Measurements from ENCODE around the gene KCNJ10. TPM values are rescaled to one million over a fixed set of nuclear protein-coding genes. Genes with fewer than 3 reads are reported as not detected.

Gene KCNJ10
- total and polyA plus RNA-seq, 2 of the 13 experiments (the other 11 are each of a cell fraction or from before 2014, with no cell fraction given): 4.4 to 10.3 TPM

DNA sequence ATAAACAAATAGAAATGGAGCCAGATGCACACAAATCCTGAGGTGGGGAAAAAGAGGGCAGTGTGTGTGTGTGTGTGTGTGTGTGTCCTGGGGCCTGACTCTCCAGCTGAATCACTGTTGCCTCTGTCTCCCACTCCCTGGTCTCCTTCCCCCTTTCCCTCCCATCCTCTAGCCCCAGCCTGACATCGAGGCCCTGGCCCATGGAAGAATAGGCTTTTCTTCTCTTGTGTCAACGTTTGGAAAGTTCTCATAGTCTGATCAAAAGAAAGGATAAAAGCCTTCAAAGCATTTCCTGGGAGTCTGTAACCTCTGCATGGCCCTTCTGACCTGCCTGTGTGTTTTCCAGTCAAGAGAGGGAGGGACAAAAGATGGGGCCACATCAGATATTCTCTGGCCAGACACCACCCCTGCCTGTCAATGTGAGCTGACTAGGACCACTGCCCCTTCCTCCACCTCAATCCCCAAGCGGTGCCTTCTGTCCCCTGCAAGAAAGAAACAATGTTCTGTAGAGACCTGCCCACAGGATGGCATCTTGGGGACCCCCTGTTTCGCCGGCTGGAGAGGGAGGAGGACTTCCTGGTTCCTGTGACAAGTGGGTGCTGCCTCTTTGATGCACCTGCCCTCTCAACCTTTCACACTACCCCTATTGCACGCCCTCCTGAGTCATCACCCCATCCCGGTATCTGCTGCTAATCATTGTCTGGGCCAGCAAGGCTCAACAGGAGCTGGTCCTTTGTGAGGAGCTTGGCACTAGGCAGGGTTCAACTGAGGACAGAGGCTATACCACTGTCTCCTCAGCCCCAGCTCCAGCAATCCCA, 16.2 kb downstream of the KCNJ10 start (continued):
- TF ChIP-seq, protein P1, sequence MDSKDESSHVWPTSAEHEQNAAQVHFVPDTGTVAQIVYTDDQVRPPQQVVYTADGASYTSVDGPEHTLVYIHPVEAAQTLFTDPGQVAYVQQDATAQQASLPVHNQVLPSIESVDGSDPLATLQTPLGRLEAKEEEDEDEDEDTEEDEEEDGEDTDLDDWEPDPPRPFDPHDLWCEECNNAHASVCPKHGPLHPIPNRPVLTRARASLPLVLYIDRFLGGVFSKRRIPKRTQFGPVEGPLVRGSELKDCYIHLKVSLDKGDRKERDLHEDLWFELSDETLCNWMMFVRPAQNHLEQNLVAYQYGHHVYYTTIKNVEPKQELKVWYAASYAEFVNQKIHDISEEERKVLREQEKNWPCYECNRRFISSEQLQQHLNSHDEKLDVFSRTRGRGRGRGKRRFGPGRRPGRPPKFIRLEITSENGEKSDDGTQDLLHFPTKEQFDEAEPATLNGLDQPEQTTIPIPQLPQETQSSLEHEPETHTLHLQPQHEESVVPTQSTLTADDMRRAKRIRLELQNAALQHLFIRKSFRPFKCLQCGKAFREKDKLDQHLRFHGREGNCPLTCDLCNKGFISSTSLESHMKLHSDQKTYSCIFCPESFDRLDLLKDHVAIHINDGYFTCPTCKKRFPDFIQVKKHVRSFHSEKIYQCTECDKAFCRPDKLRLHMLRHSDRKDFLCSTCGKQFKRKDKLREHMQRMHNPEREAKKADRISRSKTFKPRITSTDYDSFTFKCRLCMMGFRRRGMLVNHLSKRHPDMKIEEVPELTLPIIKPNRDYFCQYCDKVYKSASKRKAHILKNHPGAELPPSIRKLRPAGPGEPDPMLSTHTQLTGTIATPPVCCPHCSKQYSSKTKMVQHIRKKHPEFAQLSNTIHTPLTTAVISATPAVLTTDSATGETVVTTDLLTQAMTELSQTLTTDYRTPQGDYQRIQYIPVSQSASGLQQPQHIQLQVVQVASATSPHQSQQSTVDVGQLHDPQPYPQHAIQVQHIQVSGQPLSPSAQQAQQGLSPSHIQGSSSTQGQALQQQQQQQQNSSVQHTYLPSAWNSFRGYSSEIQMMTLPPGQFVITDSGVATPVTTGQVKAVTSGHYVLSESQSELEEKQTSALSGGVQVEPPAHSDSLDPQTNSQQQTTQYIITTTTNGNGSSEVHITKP (CRISPR knock-in tag; IDR thresholded peaks at IDR 0.05; ENCODE audit: low read depth): no peak
- no peak for TF ChIP-seq ZFYVE20 (CRISPR knock-in tag; IDR thresholded peaks at IDR 0.05; ENCODE audit: borderline replicate concordance, low read depth)
- TF ChIP-seq AGO1 (IDR thresholded peaks at IDR 0.05; ENCODE audit: low read depth, low read length, poor library complexity, severe bottlenecking): no peak
- no peak for TF ChIP-seq ZNF224 (CRISPR knock-in tag; IDR thresholded peaks at IDR 0.05)

DNA sequence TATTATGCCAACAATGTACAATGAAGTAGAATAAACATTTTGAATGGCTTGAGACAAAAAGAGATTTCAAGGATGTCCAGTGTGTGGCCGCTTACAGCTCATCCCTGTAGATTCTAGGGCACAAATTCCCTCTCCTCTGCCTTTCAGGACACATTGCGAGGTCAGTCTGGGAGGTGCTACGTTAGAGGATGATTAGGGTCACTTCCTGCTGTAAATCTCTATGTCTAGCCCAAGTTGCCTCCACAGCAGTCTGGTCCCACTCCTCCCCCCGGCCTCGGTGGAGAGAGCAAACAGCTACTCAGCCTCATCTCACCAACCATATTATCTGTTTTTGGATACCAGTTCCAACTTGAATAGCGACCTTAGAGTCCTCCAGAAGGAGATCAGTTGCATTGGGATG, 17.0 kb downstream of the KCNJ10 start:
- FAIRE-seq: peak; percentile 60
- TF ChIP-seq, protein P2, sequence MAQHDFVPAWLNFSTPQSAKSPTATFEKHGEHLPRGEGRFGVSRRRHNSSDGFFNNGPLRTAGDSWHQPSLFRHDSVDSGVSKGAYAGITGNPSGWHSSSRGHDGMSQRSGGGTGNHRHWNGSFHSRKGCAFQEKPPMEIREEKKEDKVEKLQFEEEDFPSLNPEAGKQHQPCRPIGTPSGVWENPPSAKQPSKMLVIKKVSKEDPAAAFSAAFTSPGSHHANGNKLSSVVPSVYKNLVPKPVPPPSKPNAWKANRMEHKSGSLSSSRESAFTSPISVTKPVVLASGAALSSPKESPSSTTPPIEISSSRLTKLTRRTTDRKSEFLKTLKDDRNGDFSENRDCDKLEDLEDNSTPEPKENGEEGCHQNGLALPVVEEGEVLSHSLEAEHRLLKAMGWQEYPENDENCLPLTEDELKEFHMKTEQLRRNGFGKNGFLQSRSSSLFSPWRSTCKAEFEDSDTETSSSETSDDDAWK (CRISPR knock-in tag; IDR thresholded peaks at IDR 0.05): no peak
- TF ChIP-seq XBP1 (CRISPR knock-in tag; IDR thresholded peaks at IDR 0.05): no peak
- TF ChIP-seq ZSCAN9 (CRISPR knock-in tag; IDR thresholded peaks at IDR 0.05; ENCODE audit: borderline replicate concordance): no peak
- TF ChIP-seq PRPF4 (IDR thresholded peaks at IDR 0.05; ENCODE audit: low read depth, low read length, poor library complexity, severe bottlenecking): no peak
- TF ChIP-seq, protein P3, sequence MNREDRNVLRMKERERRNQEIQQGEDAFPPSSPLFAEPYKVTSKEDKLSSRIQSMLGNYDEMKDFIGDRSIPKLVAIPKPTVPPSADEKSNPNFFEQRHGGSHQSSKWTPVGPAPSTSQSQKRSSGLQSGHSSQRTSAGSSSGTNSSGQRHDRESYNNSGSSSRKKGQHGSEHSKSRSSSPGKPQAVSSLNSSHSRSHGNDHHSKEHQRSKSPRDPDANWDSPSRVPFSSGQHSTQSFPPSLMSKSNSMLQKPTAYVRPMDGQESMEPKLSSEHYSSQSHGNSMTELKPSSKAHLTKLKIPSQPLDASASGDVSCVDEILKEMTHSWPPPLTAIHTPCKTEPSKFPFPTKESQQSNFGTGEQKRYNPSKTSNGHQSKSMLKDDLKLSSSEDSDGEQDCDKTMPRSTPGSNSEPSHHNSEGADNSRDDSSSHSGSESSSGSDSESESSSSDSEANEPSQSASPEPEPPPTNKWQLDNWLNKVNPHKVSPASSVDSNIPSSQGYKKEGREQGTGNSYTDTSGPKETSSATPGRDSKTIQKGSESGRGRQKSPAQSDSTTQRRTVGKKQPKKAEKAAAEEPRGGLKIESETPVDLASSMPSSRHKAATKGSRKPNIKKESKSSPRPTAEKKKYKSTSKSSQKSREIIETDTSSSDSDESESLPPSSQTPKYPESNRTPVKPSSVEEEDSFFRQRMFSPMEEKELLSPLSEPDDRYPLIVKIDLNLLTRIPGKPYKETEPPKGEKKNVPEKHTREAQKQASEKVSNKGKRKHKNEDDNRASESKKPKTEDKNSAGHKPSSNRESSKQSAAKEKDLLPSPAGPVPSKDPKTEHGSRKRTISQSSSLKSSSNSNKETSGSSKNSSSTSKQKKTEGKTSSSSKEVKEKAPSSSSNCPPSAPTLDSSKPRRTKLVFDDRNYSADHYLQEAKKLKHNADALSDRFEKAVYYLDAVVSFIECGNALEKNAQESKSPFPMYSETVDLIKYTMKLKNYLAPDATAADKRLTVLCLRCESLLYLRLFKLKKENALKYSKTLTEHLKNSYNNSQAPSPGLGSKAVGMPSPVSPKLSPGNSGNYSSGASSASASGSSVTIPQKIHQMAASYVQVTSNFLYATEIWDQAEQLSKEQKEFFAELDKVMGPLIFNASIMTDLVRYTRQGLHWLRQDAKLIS (CRISPR knock-in tag; IDR thresholded peaks at IDR 0.05): no peak
- no peak for TF ChIP-seq MLLT10 (CRISPR knock-in tag; IDR thresholded peaks at IDR 0.05)
- TF ChIP-seq ZNF441 (CRISPR knock-in tag; IDR thresholded peaks at IDR 0.05; ENCODE audit: borderline replicate concordance): no peak
- no peak for TF ChIP-seq ZNF724P (CRISPR knock-in tag; IDR thresholded peaks at IDR 0.05; ENCODE audit: borderline replicate concordance)
- TF ChIP-seq BCL6 (CRISPR knock-in tag; IDR thresholded peaks at IDR 0.05): 0 out of 2 replicates have a peak, but pooled peaks have one; percentile 19

More for the DNA sequence above, 17.0 kb downstream of the KCNJ10 start:
- Histone ChIP-seq H3K4me3 (replicated peaks in 1 of 3; ENCODE audit: insufficient read depth in 1 of 3, low read depth in 2 of 3, low read length in 3 of 3) (peak overlapping the region in 1 of 3 experiments; percentile 45; a peak in 2 of 6 replicates), H3K4me1 (ENCODE audit: insufficient read depth, low read length) (peaks cover 96% of the 10 kb centered on the region), H3K4me2 (ENCODE audit: low read depth, low read length) (peak overlapping the region; percentile 75), H3K9ac (ENCODE audit: insufficient read depth, low read depth, low read length) (peak overlapping the region; percentile 71), H3K36me3 (replicated peaks in 1 of 2; ENCODE audit: control insufficient read depth in 1 of 2, insufficient read depth in 2 of 2, low read length in 2 of 2) (no peaks in the 10 kb centered on the region; a peak in 1 of 5 replicates), H3K79me2 (ENCODE audit: insufficient read depth, low read length) (no peaks in the 10 kb centered on the region), H3K27me3 (ENCODE audit: control insufficient read depth in 1 of 2, insufficient read depth in 2 of 2, low read length in 2 of 2) (no peaks in the 10 kb centered on the region), H2AFZ (ENCODE audit: low read length) (no peak overlapping the region), H3K27ac (ENCODE audit: extremely low read length, insufficient read depth, low read length) (peak overlapping the region; percentile 83), H4K20me1 (ENCODE audit: insufficient read depth, low read length) (no peaks in the 10 kb centered on the region), H3K9me3 (ENCODE audit: low read length) (no peaks in the 10 kb centered on the region)
- CTCF ChIA-PET (ENCODE audit: low intra/inter-chr PET ratio, low total read pairs): no interaction called here
- in situ Hi-C loops (cut with HindIII; ENCODE audit: extremely low pct_ligation_motif_present, low pct_unique_long_range_greater_than_20kb) (no loop called here), intact Hi-C loops (cut with micrococcal nuclease; ENCODE audit: unreplicated experiment) (loop anchor here (1.0 to 2.0 kb wide), 3 partner anchors 9 to 20 kb away; partner anchors contain the start of gene KCNJ10)
- WGBS (ENCODE audit: low lambda C conversion rate): 21% methylated on average over 6 of the region's 6 CpGs
- no TSS peak for BruUV-seq (replicated peaks)
- POLR2A ChIA-PET: interaction anchor here (1.0 to 3.3 kb wide), 3 partner anchors 11 to 46 kb away, joined by 3 to 25 read pairs (median 15); partner anchors contain the start of genes IGSF8 and KCNJ10
- peak; percentile 32 for ATAC-seq
- DNase-seq (ENCODE audit: low spot score): peak; percentile 73

Measured in HepG2 (cell line).